Natural killer cell treated with Interleukin-12 subunit alpha and Interleukin-12 subunit beta and Interleukin-15 and Interleukin-18, amount 100 ng/mL, for 72 hours (primary cell): ENCODE results near the gene SPATA25. TPM values are rescaled to one million over a fixed set of nuclear protein-coding genes. Genes with fewer than 3 reads are reported as not detected.
"Not testable (repeated sequence)": the region's sequence is repeated elsewhere in the genome, so short reads cannot be mapped to it uniquely, and the experiment has no call there.

Source experiments
- ATAC-seq, 2 donors: fragments of 150-1000 bp; cut with Tn5 transposase in 1 of 2; sonication (Bioruptor Pico), chemical (Tn5 transposase) in 1 of 2; 2 replicates each; pipeline ENCODE4 v1.10.0; 2021
- DNase-seq: peaks from one replicate; pipeline ENCODE4 v3.0.0; 2022; ENCODE audit warnings: low spot score
- H3K27ac Mint-ChIP-seq, 2 donors: 1 replicate in 1 of 2; 2 replicates in 1 of 2; pipeline ENCODE4 v1.8.0; 2022; ENCODE audit warnings: mixed read lengths in 2 of 2, mild to moderate bottlenecking in 1 of 2, moderate library complexity in 1 of 2
- H3K27me3 Mint-ChIP-seq, 2 donors: 1 replicate in 1 of 2; 2 replicates in 1 of 2; pipeline ENCODE4 v1.8.0; 2022; ENCODE audit warnings: mixed read lengths in 2 of 2
- H3K36me3 Mint-ChIP-seq: one replicate; pipeline ENCODE4 v1.8.0; 2022; ENCODE audit warnings: mixed read lengths
- H3K4me1 Mint-ChIP-seq, 2 donors: 1 replicate in 1 of 2; 2 replicates in 1 of 2; pipeline ENCODE4 v1.8.0; 2022; ENCODE audit warnings: low read depth in 2 of 2, mixed read lengths in 2 of 2, mild to moderate bottlenecking in 1 of 2
- H3K4me3 Mint-ChIP-seq: one replicate; pipeline ENCODE4 v1.8.0; 2022; ENCODE audit warnings: mixed read lengths
- H3K9me3 Mint-ChIP-seq: 2 replicates; pipeline ENCODE4 v1.8.0; 2022; ENCODE audit warnings: mixed read lengths
- total RNA-seq, 2 donors: library from RNA; stranded (reverse); gene quantifications; one replicate each; pipeline ENCODE4 v1.2.3, GENCODE V29; 2022

The SPATA25 gene
- total RNA-seq, 2 donors from 2014 or later: 1.0 TPM; not detected in 1

- peaks cover 5% of the 10 kb centered on the region for H3K36me3 Mint-ChIP-seq
- H3K4me1 Mint-ChIP-seq: no peaks in the 10 kb centered on the region
- H3K9me3 Mint-ChIP-seq: no peaks in the 10 kb centered on the region
- no peak overlapping the region for H3K27ac Mint-ChIP-seq
- ATAC-seq: no peak
- H3K27me3 Mint-ChIP-seq: no peaks in the 10 kb centered on the region
- DNase-seq: no peak
- no peak overlapping the region for H3K4me3 Mint-ChIP-seq
Observed at GRCh38 chr20:45874576-45874975, 12.8 kb downstream of the SPATA25 start.

- not testable (repeated sequence) for ATAC-seq, H3K27ac Mint-ChIP-seq, H3K27me3 Mint-ChIP-seq, DNase-seq, H3K4me1 Mint-ChIP-seq, H3K9me3 Mint-ChIP-seq, H3K4me3 Mint-ChIP-seq, H3K36me3 Mint-ChIP-seq
Observed at GRCh38 chr20:45874104-45874481, 13.3 kb downstream of the SPATA25 start.

- H3K9me3 Mint-ChIP-seq: no peaks in the 10 kb centered on the region
- no peaks in the 10 kb centered on the region for H3K27me3 Mint-ChIP-seq
- H3K27ac Mint-ChIP-seq: no peak overlapping the region
- H3K4me3 Mint-ChIP-seq: no peak overlapping the region
- ATAC-seq (no peak), DNase-seq (no peak)
- peaks cover 5% of the 10 kb centered on the region for H3K36me3 Mint-ChIP-seq
- no peaks in the 10 kb centered on the region for H3K4me1 Mint-ChIP-seq
Observed at GRCh38 chr20:45873409-45874103, 13.9 kb downstream of the SPATA25 start.

GRCh38 chr20:45872626-45873025, 14.8 kb downstream of the SPATA25 start:
- DNase-seq (no peak), ATAC-seq (no peak)
- Mint-ChIP-seq H3K27ac (no peak overlapping the region), H3K27me3 (no peaks in the 10 kb centered on the region), H3K4me1 (no peaks in the 10 kb centered on the region), H3K9me3 (no peaks in the 10 kb centered on the region), H3K36me3 (peaks cover 5% of the 10 kb centered on the region), H3K4me3 (no peak overlapping the region)

- H3K4me1 Mint-ChIP-seq: no peaks in the 10 kb centered on the region
- no peaks in the 10 kb centered on the region for H3K9me3 Mint-ChIP-seq
- H3K27ac Mint-ChIP-seq: no peak overlapping the region
- ATAC-seq: no peak
- peaks cover 5% of the 10 kb centered on the region for H3K36me3 Mint-ChIP-seq
- H3K4me3 Mint-ChIP-seq: no peak overlapping the region
- no peak for DNase-seq
- no peaks in the 10 kb centered on the region for H3K27me3 Mint-ChIP-seq
Observed at GRCh38 chr20:45867819-45868176, 19.6 kb downstream of the SPATA25 start.

- Mint-ChIP-seq H3K27ac (no peak overlapping the region), H3K36me3 (peaks cover 3% of the 10 kb centered on the region), H3K27me3 (no peaks in the 10 kb centered on the region), H3K4me1 (no peaks in the 10 kb centered on the region), H3K4me3 (no peak overlapping the region), H3K9me3 (no peaks in the 10 kb centered on the region)
- ATAC-seq: no peak
- DNase-seq: no peak
Observed at GRCh38 chr20:45867136-45867818, 20.1 kb downstream of the SPATA25 start.

- Mint-ChIP-seq H3K36me3 (no peaks in the 10 kb centered on the region), H3K4me3 (no peak overlapping the region), H3K4me1 (no peaks in the 10 kb centered on the region), H3K27ac (no peak overlapping the region), H3K9me3 (no peaks in the 10 kb centered on the region), H3K27me3 (no peaks in the 10 kb centered on the region)
- ATAC-seq (no peak), DNase-seq (no peak)
Observed at GRCh38 chr20:45866454-45866853, 21.0 kb downstream of the SPATA25 start.

- ATAC-seq (no peak), DNase-seq (no peak)
- peaks cover 6 to 12% of the 10 kb centered on the region in 2 donors for H3K4me1 Mint-ChIP-seq
- H3K9me3 Mint-ChIP-seq: no peaks in the 10 kb centered on the region
- no peak overlapping the region for H3K4me3 Mint-ChIP-seq
- H3K27ac Mint-ChIP-seq: no peak overlapping the region
- H3K36me3 Mint-ChIP-seq: no peaks in the 10 kb centered on the region
- no peaks in the 10 kb centered on the region for H3K27me3 Mint-ChIP-seq
Observed at GRCh38 chr20:45863543-45864470, 23.6 kb downstream of the SPATA25 start.

- H3K4me1 Mint-ChIP-seq: peaks cover 19 to 25% of the 10 kb centered on the region in 2 donors
- H3K36me3 Mint-ChIP-seq: no peaks in the 10 kb centered on the region
- H3K9me3 Mint-ChIP-seq: no peaks in the 10 kb centered on the region
- no peak for ATAC-seq
- H3K4me3 Mint-ChIP-seq: no peak overlapping the region
- H3K27ac Mint-ChIP-seq: no peak overlapping the region
- H3K27me3 Mint-ChIP-seq: no peaks in the 10 kb centered on the region
- no peak for DNase-seq
Observed at GRCh38 chr20:45861221-45862075, 26.0 kb downstream of the SPATA25 start.

GRCh38 chr20:45860560-45861220, 26.7 kb downstream of the SPATA25 start:
- Mint-ChIP-seq H3K4me3 (no peak overlapping the region), H3K27ac (no peak overlapping the region), H3K4me1 (peaks cover 23 to 25% of the 10 kb centered on the region in 2 donors), H3K9me3 (no peaks in the 10 kb centered on the region), H3K27me3 (no peaks in the 10 kb centered on the region), H3K36me3 (no peaks in the 10 kb centered on the region)
- DNase-seq (no peak), ATAC-seq (no peak)

GRCh38 chr20:45859916-45860315, 27.5 kb downstream of the SPATA25 start:
- H3K4me3 Mint-ChIP-seq: no peak overlapping the region
- H3K27ac Mint-ChIP-seq: no peak overlapping the region
- ATAC-seq (no peak), DNase-seq (no peak)
- no peaks in the 10 kb centered on the region for H3K36me3 Mint-ChIP-seq
- no peaks in the 10 kb centered on the region for H3K9me3 Mint-ChIP-seq
- no peaks in the 10 kb centered on the region for H3K27me3 Mint-ChIP-seq
- H3K4me1 Mint-ChIP-seq: peaks cover 23 to 28% of the 10 kb centered on the region in 2 donors

- Mint-ChIP-seq H3K27ac (peak overlapping the region; percentile 96 to 97), H3K4me1 (peaks cover 26 to 38% of the 10 kb centered on the region in 2 donors), H3K4me3 (peak overlapping the region; percentile 95), H3K27me3 (no peaks in the 10 kb centered on the region), H3K9me3 (no peaks in the 10 kb centered on the region), H3K36me3 (no peaks in the 10 kb centered on the region)
- peak; percentile 63 for DNase-seq
- ATAC-seq: peak; percentile 58 to 64
Observed at GRCh38 chr20:45857882-45858216, 29.6 kb downstream of the SPATA25 start.
